ENCODE results near the gene FAM193A. TPM values are rescaled to one million over a fixed set of nuclear protein-coding genes. Genes with fewer than 3 reads are reported as not detected.
"Not testable (repeated sequence)": the region's sequence is repeated elsewhere in the genome, so short reads cannot be mapped to it uniquely, and the experiment has no call there.

Gene FAM193A
- total RNA-seq, 1 donor from 2014 or later = 19.3 TPM

- no peak for DNase-seq
Observed at GRCh38 chr4:2728806-2729532, 192.5 kb downstream of the FAM193A start.

- no peak for DNase-seq
Observed at GRCh38 chr4:2729533-2729875, 193.1 kb downstream of the FAM193A start.

GRCh38 chr4:2731907-2732317 lies 195.5 kb downstream of the FAM193A start:
- no peak for DNase-seq

GRCh38 chr4:2732526-2732925 lies 196.1 kb downstream of the FAM193A start:
- no peak for DNase-seq

- no peak for DNase-seq
Observed at GRCh38 chr4:2733001-2733843, 196.8 kb downstream of the FAM193A start.

GRCh38 chr4:2733844-2734574 lies 197.6 kb downstream of the FAM193A start:
- no peak for DNase-seq

GRCh38 chr4:2734612-2735011 lies 198.2 kb downstream of the FAM193A start:
- no peak for DNase-seq

GRCh38 chr4:2735869-2736268 lies 199.4 kb downstream of the FAM193A start:
- DNase-seq = no peak

- DNase-seq = not testable (repeated sequence)
Observed at GRCh38 chr4:2738296-2738695, 201.8 kb downstream of the FAM193A start.

- no peak for DNase-seq
Observed at GRCh38 chr4:2741626-2742025, 205.2 kb downstream of the FAM193A start.

GRCh38 chr4:2742081-2742822 lies 205.8 kb downstream of the FAM193A start:
- no peak for DNase-seq

- DNase-seq = no peak
Observed at GRCh38 chr4:2742823-2743517, 206.5 kb downstream of the FAM193A start.

GRCh38 chr4:2743518-2744445 lies 207.3 kb downstream of the FAM193A start:
- no peak for DNase-seq

GRCh38 chr4:2744576-2745270 lies 208.3 kb downstream of the FAM193A start:
- DNase-seq = no peak

- no peak for DNase-seq
Observed at GRCh38 chr4:2745516-2745915, 209.1 kb downstream of the FAM193A start.

GRCh38 chr4:2745981-2746806 lies 209.7 kb downstream of the FAM193A start:
- DNase-seq = no peak

GRCh38 chr4:2746891-2747695 lies 210.6 kb downstream of the FAM193A start:
- no peak for DNase-seq
